CD4-positive, alpha-beta T cell (primary cell): Measurements from ENCODE around the gene SMIM35. TPM values are rescaled to one million over a fixed set of nuclear protein-coding genes. Genes with fewer than 3 reads are reported as not detected.
"Not testable (repeated sequence)": the region's sequence is repeated elsewhere in the genome, so short reads cannot be mapped to it uniquely, and the experiment has no call there.

ENCODE experiments used
- ATAC-seq: fragments of 200-7000 bp; cut with Tn5 transposase; one replicate; pipeline ENCODE4 v1.10.0; 2022; ENCODE audit warnings: mild to moderate bottlenecking; ENCODE audit not compliant: poor library complexity
- CTCF ChIA-PET: fragments of 350-600 bp; sonication (Branson Sonifier 250); formaldehyde crosslinking; loops from one replicate; lab custom pipeline; 2021; ENCODE audit warnings: antibody characterized with exemption, inconsistent platforms; lab: Charles Lee
- POLR2A ChIA-PET: fragments of 350-600 bp; sonication (Branson Sonifier 250); formaldehyde crosslinking; loops from one replicate; lab custom pipeline; 2021; ENCODE audit warnings: antibody characterized with exemption, inconsistent platforms; lab: Charles Lee
- DNase-seq, 14 experiments: peaks; one replicate each; pipeline ENCODE4 v3.0.0-alpha.2; 2013 to 2020; ENCODE audit warnings: mixed read lengths in 2 of 14
- H3K27ac ChIP-seq, 2 donors: one replicate each; pipeline versions ENCODE4 v1.5.1 to v1.7.0; 2013; ENCODE audit warnings: low read length in 2 of 2, low read depth in 1 of 2, mild to moderate bottlenecking in 1 of 2
- H3K27me3 ChIP-seq, 2 experiments: 1 replicate in 1 of 2; 2 replicates in 1 of 2; pipeline versions ENCODE4 v1.6.1 to v1.7.0; 2013; ENCODE audit warnings: low read length in 2 of 2, control low read depth in 1 of 2, mild to moderate bottlenecking in 1 of 2, moderate library complexity in 1 of 2; ENCODE audit not compliant: insufficient read depth in 2 of 2, control insufficient read depth in 1 of 2
- H3K36me3 ChIP-seq: one replicate; pipeline ENCODE4 v1.6.1; 2013; ENCODE audit warnings: low read length, control low read depth; ENCODE audit not compliant: insufficient read depth
- H3K4me1 ChIP-seq: one replicate; pipeline ENCODE4 v1.6.1; 2013; ENCODE audit warnings: low read length, control low read depth; ENCODE audit not compliant: insufficient read depth
- H3K4me3 ChIP-seq: one replicate; pipeline ENCODE4 v1.5.1; 2013; ENCODE audit warnings: mild to moderate bottlenecking, low read length, moderate library complexity
- H3K9me3 ChIP-seq, 2 experiments: 1 replicate in 1 of 2; 2 replicates in 1 of 2; pipeline versions ENCODE4 v1.6.1 to v1.7.0; 2013; ENCODE audit warnings: low read length in 2 of 2, mild to moderate bottlenecking in 2 of 2, control low read depth in 1 of 2, moderate library complexity in 1 of 2; ENCODE audit not compliant: control insufficient read depth in 1 of 2, insufficient read depth in 1 of 2
- H3K27ac Mint-ChIP-seq: one replicate; pipeline ENCODE4 v1.8.0; 2020; ENCODE audit warnings: mixed read lengths
- H3K27me3 Mint-ChIP-seq: one replicate; pipeline ENCODE4 v1.8.0; 2021; ENCODE audit warnings: mixed read lengths
- H3K36me3 Mint-ChIP-seq: one replicate; pipeline ENCODE4 v1.8.0; 2021; ENCODE audit warnings: low read depth, mixed read lengths
- H3K4me1 Mint-ChIP-seq: one replicate; pipeline ENCODE4 v1.8.0; 2021; ENCODE audit warnings: low read depth, mixed read lengths
- H3K4me3 Mint-ChIP-seq: one replicate; pipeline ENCODE4 v1.8.0; 2020; ENCODE audit warnings: mild to moderate bottlenecking, mixed read lengths
- H3K9me3 Mint-ChIP-seq: one replicate; pipeline ENCODE4 v1.8.0; 2020; ENCODE audit warnings: mixed read lengths
- intact Hi-C, 2 experiments: fragments of 100-400 bp; cut with DNase I in 1 of 2; cut with micrococcal nuclease in 1 of 2; formaldehyde crosslinking; loops; one replicate each; pipeline versions ENCODE4 v1.15.1 to v1.9.0; 2023 to 2025; cut with DNase I, micrococcal nuclease
- total RNA-seq, 174 experiments: library from RNA in 2 of 174; stranded (reverse) in 2 of 174; gene quantifications; one replicate each; pipeline ENCODE4 v1.2.3 and lab custom pipeline; 2021 to 2026
- TF ChIP-seq, protein P1 (sequence below): fragments of 200-600 bp; IDR thresholded peaks from one replicate; pipeline ENCODE4 v1.8.0; 2022; ENCODE audit warnings: antibody characterized with exemption, mild to moderate bottlenecking

SMIM35 gene
- total RNA-seq, 2 experiments from 2014 or later, result 0.06 to 0.08 TPM

DNA sequence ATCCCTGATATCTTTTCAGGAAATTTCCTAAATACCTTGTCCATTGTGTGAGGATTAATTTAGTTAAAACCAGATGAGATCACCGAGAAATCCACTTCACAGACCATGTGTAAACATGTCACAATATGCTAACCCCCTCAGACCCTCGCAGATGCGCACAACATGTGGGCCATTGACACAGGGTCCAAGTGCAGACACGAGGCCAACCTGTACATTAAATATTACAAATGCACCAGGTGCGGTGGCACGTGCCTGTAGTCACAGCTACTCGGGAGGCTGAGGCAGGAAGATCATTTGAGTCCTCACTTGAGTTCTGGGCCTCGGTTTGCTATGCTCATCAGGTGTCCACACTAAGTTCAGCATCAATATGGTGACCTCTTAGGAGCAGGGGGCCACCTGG, 19.8 kb downstream of the SMIM35 start:
- Histone ChIP-seq H3K27me3 (no peaks in the 10 kb centered on the region), H3K4me1 (no peaks in the 10 kb centered on the region), H3K27ac (no peak overlapping the region), H3K4me3 (no peak overlapping the region), H3K36me3 (no peaks in the 10 kb centered on the region), H3K9me3 (no peaks in the 10 kb centered on the region)
- ChIA-PET POLR2A (no interaction called here), CTCF (no interaction called here)
- H3K9me3 Mint-ChIP-seq, result no peaks in the 10 kb centered on the region
- no peaks in the 10 kb centered on the region for H3K4me1 Mint-ChIP-seq
- intact Hi-C loops, result no loop called here
- H3K27ac Mint-ChIP-seq, result no peak overlapping the region
- no peak overlapping the region for H3K4me3 Mint-ChIP-seq
- TF ChIP-seq, protein P1, sequence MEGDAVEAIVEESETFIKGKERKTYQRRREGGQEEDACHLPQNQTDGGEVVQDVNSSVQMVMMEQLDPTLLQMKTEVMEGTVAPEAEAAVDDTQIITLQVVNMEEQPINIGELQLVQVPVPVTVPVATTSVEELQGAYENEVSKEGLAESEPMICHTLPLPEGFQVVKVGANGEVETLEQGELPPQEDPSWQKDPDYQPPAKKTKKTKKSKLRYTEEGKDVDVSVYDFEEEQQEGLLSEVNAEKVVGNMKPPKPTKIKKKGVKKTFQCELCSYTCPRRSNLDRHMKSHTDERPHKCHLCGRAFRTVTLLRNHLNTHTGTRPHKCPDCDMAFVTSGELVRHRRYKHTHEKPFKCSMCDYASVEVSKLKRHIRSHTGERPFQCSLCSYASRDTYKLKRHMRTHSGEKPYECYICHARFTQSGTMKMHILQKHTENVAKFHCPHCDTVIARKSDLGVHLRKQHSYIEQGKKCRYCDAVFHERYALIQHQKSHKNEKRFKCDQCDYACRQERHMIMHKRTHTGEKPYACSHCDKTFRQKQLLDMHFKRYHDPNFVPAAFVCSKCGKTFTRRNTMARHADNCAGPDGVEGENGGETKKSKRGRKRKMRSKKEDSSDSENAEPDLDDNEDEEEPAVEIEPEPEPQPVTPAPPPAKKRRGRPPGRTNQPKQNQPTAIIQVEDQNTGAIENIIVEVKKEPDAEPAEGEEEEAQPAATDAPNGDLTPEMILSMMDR, result no peak
- no peaks in the 10 kb centered on the region for H3K36me3 Mint-ChIP-seq
- no peak for DNase-seq
- no peak for ATAC-seq
- peaks cover 5% of the 10 kb centered on the region for H3K27me3 Mint-ChIP-seq

DNA sequence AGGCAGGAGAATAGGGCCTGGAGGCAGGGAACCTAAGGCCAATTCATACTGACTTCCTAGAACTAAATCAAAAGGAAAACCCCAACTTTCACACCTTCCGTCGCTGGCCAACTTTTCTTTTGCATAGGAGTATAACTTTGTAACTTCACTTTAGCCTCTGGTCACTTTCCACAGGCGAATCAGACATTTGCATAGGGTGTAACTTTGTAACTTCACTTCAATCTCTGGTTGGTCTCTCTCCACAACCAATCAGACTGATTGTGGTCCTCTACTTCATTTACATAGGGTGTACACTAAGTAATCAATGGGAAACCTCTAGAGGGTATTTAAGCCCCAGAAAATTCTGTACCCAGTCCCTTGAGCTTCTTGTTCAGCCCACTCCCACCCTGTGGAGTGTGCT, 21.4 kb downstream of the SMIM35 start:
- H3K36me3 Mint-ChIP-seq, result no peaks in the 10 kb centered on the region
- Histone ChIP-seq H3K9me3 (no peaks in the 10 kb centered on the region), H3K36me3 (no peaks in the 10 kb centered on the region), H3K27ac (no peak overlapping the region), H3K27me3 (no peaks in the 10 kb centered on the region), H3K4me1 (no peaks in the 10 kb centered on the region), H3K4me3 (no peak overlapping the region)
- intact Hi-C loops, result no loop called here
- no peaks in the 10 kb centered on the region for H3K9me3 Mint-ChIP-seq
- H3K27me3 Mint-ChIP-seq, result peaks cover 5% of the 10 kb centered on the region
- H3K27ac Mint-ChIP-seq, result no peak overlapping the region
- H3K4me3 Mint-ChIP-seq, result no peak overlapping the region
- no peaks in the 10 kb centered on the region for H3K4me1 Mint-ChIP-seq
- TF ChIP-seq, protein P1, result no peak
- ChIA-PET POLR2A (no interaction called here), CTCF (no interaction called here)
- DNase-seq (no peak), ATAC-seq (no peak)

DNA sequence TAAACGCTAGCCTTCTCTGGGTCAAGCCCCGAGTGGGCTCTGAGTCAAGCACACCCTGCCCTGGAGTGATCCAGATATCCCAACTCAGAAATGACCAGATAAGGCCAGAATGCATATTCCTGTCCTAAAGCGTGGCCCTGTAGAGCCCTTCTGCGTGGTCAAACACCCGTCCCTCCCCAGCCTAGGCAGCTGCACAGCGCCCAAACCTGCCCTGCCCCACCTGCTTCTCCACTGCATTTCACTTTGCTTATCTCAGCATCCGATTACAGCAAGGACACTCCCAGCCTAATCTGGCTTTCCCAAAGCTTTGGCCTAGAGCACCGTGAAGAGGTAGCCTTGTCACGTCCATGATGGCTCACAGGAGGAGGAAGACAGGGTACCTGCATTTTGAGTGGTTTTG, 21.8 kb downstream of the SMIM35 start:
- POLR2A ChIA-PET, result no interaction called here
- DNase-seq (peak in 1 of 14 experiments; percentile 16), ATAC-seq (no peak)
- intact Hi-C loops, result no loop called here
- Histone ChIP-seq H3K9me3 (no peaks in the 10 kb centered on the region), H3K4me3 (no peak overlapping the region), H3K27me3 (no peaks in the 10 kb centered on the region), H3K27ac (no peak overlapping the region), H3K36me3 (no peaks in the 10 kb centered on the region), H3K4me1 (no peaks in the 10 kb centered on the region)
- TF ChIP-seq, protein P1, result no peak
- Mint-ChIP-seq H3K9me3 (no peaks in the 10 kb centered on the region), H3K4me3 (no peak overlapping the region), H3K27me3 (peaks cover 5% of the 10 kb centered on the region), H3K27ac (no peak overlapping the region), H3K4me1 (no peaks in the 10 kb centered on the region), H3K36me3 (no peaks in the 10 kb centered on the region)
- CTCF ChIA-PET, result no interaction called here

- H3K36me3 ChIP-seq, ATAC-seq, H3K4me3 Mint-ChIP-seq, H3K9me3 Mint-ChIP-seq, H3K27ac ChIP-seq, H3K4me3 ChIP-seq, H3K36me3 Mint-ChIP-seq, DNase-seq, H3K27me3 Mint-ChIP-seq, H3K27me3 ChIP-seq, H3K4me1 Mint-ChIP-seq, CTCF ChIA-PET, intact Hi-C loops, POLR2A ChIA-PET, H3K4me1 ChIP-seq, H3K9me3 ChIP-seq, H3K27ac Mint-ChIP-seq: not testable (repeated sequence)
Measured at GRCh38 chr11:118062631-118063030, 24.1 kb downstream of the SMIM35 start.

GRCh38 chr11:118062181-118062580, 24.6 kb downstream of the SMIM35 start:
- H3K27me3 Mint-ChIP-seq, POLR2A ChIA-PET, H3K9me3 Mint-ChIP-seq, H3K4me1 Mint-ChIP-seq, H3K4me3 Mint-ChIP-seq, H3K9me3 ChIP-seq, H3K27me3 ChIP-seq, H3K4me3 ChIP-seq, H3K27ac Mint-ChIP-seq, H3K27ac ChIP-seq, H3K4me1 ChIP-seq, intact Hi-C loops, H3K36me3 Mint-ChIP-seq, ATAC-seq, CTCF ChIA-PET, H3K36me3 ChIP-seq: not testable (repeated sequence)
- DNase-seq, result peak in 1 of 14 experiments; percentile 14
